B cell (primary cell): ENCODE results near the gene ROBO2. TPM values are rescaled to one million over a fixed set of nuclear protein-coding genes. Genes with fewer than 3 reads are reported as not detected.

Source experiments
- ATAC-seq: fragments of 200-7000 bp; cut with Tn5 transposase; one replicate; pipeline ENCODE4 v1.10.0; 2021; ENCODE audit warnings: low read depth, mild to moderate bottlenecking, moderate number of reproducible peaks, moderate library complexity
- CTCF ChIA-PET: fragments of 350-600 bp; sonication (Branson Sonifier 250); formaldehyde crosslinking; loops from one replicate; lab custom pipeline; 2021; ENCODE audit warnings: antibody characterized with exemption, inconsistent platforms; lab: Charles Lee
- POLR2A ChIA-PET: fragments of 350-600 bp; sonication (Branson Sonifier 250); formaldehyde crosslinking; loops from one replicate; lab custom pipeline; 2021; ENCODE audit warnings: antibody characterized with exemption; lab: Charles Lee
- DNase-seq: peaks from one replicate; pipeline ENCODE4 v3.0.0; 2013
- H2AFZ ChIP-seq: 2 replicates; pipeline ENCODE4 v1.6.1; 2012; ENCODE audit warnings: mild to moderate bottlenecking, low read depth, low read length; ENCODE audit not compliant: insufficient read depth, poor library complexity, severe bottlenecking
- H3K27ac ChIP-seq, 2 donors: 1 replicate in 1 of 2; 2 replicates in 1 of 2; pipeline ENCODE4 v1.5.1; 2012 to 2013; ENCODE audit warnings: low read length in 2 of 2, mild to moderate bottlenecking in 2 of 2, moderate library complexity in 1 of 2
- H3K27me3 ChIP-seq, 4 experiments: fragments of 200-600 bp in 1 of 4; sonication (generic) in 1 of 4; replicated peaks in 1 of 4; 1 replicate in 2 of 4; 2 replicates in 2 of 4; pipeline versions ENCODE4 v1.6.1 to v1.7.0; 2013 to 2016; ENCODE audit warnings: low read length in 3 of 4, mild to moderate bottlenecking in 2 of 4, mixed read lengths in 1 of 4, moderate library complexity in 1 of 4; ENCODE audit not compliant: insufficient read depth in 4 of 4, control insufficient read depth in 3 of 4; ENCODE audit errors: control extremely low read depth in 1 of 4
- H3K36me3 ChIP-seq, 2 experiments: replicated peaks in 1 of 2; 1 replicate in 1 of 2; 2 replicates in 1 of 2; pipeline versions ENCODE4 v1.6.1 to v1.7.1; 2013; ENCODE audit warnings: low read length in 1 of 2; ENCODE audit not compliant: insufficient read depth in 2 of 2, control insufficient read depth in 1 of 2; ENCODE audit errors: control extremely low read depth in 1 of 2, extremely low read depth in 1 of 2
- H3K4me1 ChIP-seq, 2 donors: fragments of 200-600 bp in 1 of 2; sonication (generic) in 1 of 2; 1 replicate in 1 of 2; 2 replicates in 1 of 2; pipeline versions ENCODE4 v1.5.1 to v1.6.1; 2013 to 2017; ENCODE audit warnings: low read length in 2 of 2; ENCODE audit not compliant: control insufficient read depth in 2 of 2, insufficient read depth in 2 of 2
- H3K4me2 ChIP-seq: replicated peaks from 2 replicates; pipeline ENCODE3; 2012; ENCODE audit warnings: mild to moderate bottlenecking, low read depth, low read length; ENCODE audit not compliant: poor library complexity, severe bottlenecking
- H3K4me3 ChIP-seq, 5 experiments: fragments of 200-600 bp in 1 of 5; sonication (generic) in 1 of 5; 1 replicate in 3 of 5; 2 replicates in 2 of 5; pipeline versions ENCODE4 v1.5.1 to v1.7.0; 2011 to 2016; ENCODE audit warnings: low read length in 4 of 5, mild to moderate bottlenecking in 4 of 5, low read depth in 2 of 5, control low read depth in 1 of 5, moderate library complexity in 1 of 5; ENCODE audit not compliant: insufficient read depth in 1 of 5; ENCODE audit errors: control extremely low read depth in 1 of 5, extremely low read depth in 1 of 5
- H3K79me2 ChIP-seq: fragments of 200-600 bp; sonication (generic); one replicate; pipeline ENCODE4 v1.6.0; 2016; ENCODE audit warnings: low read length; ENCODE audit not compliant: control insufficient read depth, insufficient read depth
- H3K9ac ChIP-seq: fragments of 200-600 bp; sonication (generic); 2 replicates; pipeline ENCODE4 v1.6.1; 2017; ENCODE audit warnings: mild to moderate bottlenecking, low read length, moderate library complexity
- H3K9me3 ChIP-seq, 3 donors: one replicate each; pipeline versions ENCODE4 v1.6.1 to v1.7.1; 2013; ENCODE audit warnings: low read length in 2 of 3; ENCODE audit not compliant: control insufficient read depth in 2 of 3, insufficient read depth in 1 of 3; ENCODE audit errors: control extremely low read depth in 1 of 3
- H4K20me1 ChIP-seq: 2 replicates; pipeline ENCODE4 v1.6.0; 2012; ENCODE audit warnings: mild to moderate bottlenecking, low read length; ENCODE audit not compliant: insufficient read depth, control insufficient read depth, poor library complexity, severe bottlenecking
- H3K27ac Mint-ChIP-seq: one replicate; pipeline ENCODE4 v1.8.0; 2021; ENCODE audit warnings: mixed read lengths
- H3K27me3 Mint-ChIP-seq: one replicate; pipeline ENCODE4 v1.8.0; 2021; ENCODE audit warnings: mixed read lengths
- H3K4me1 Mint-ChIP-seq: one replicate; pipeline ENCODE4 v1.8.0; 2021; ENCODE audit warnings: mixed read lengths
- H3K4me3 Mint-ChIP-seq: one replicate; pipeline ENCODE4 v1.8.0; 2021; ENCODE audit warnings: mixed read lengths
- H3K9me3 Mint-ChIP-seq: one replicate; pipeline ENCODE4 v1.8.0; 2022; ENCODE audit warnings: mixed read lengths; ENCODE audit not compliant: insufficient read depth
- CTCF ChIP-seq: fragments of 200-600 bp; IDR thresholded peaks from one replicate; pipeline ENCODE4 v1.8.0; 2022; ENCODE audit warnings: antibody characterized with exemption, mild to moderate bottlenecking
- EZH2 ChIP-seq: IDR thresholded peaks from 2 replicates; pipeline ENCODE4 v1.6.1; 2012; ENCODE audit warnings: borderline replicate concordance, low read depth, mild to moderate bottlenecking, moderate library complexity, low read length; ENCODE audit not compliant: insufficient read depth, poor library complexity, severe bottlenecking
- WGBS: methylation state at CpG from one replicate; pipeline ENCODE4 v1.1.5; 2013; ENCODE audit warnings: missing lambda C conversion rate; ENCODE audit not compliant: insufficient coverage; 5-methylcytosine and 5-hydroxymethylcytosine counted together
- intact Hi-C: fragments of 100-400 bp; cut with micrococcal nuclease; formaldehyde crosslinking; loops from one replicate; pipeline ENCODE4 v1.10.0; 2022
- polyA plus RNA-seq: library from polyadenylated mRNA; depleted of rRNA; stranded (reverse); fragments of >200 nt; gene quantifications from 2 replicates; pipeline ENCODE4 v1.2.3, GENCODE V29; 2012
- total RNA-seq, 2 donors: library from RNA; stranded (reverse); fragments of 120-200 nt in 1 of 2; gene quantifications; 1 replicate in 1 of 2; 2 replicates in 1 of 2; pipeline versions ENCODE4 v1.2.3 to v1.2.4, GENCODE V29; 2013 to 2022

ROBO2 gene
- total and polyA plus RNA-seq, 2 donors (not counting 1 experiment from before 2014, with no cell fraction given), result not detected

GRCh38 chr3:77526573-77527113 is 486.7 kb downstream of the ROBO2 start:
- H3K27me3 Mint-ChIP-seq, result no peaks in the 10 kb centered on the region
- H2AFZ ChIP-seq, result no peak overlapping the region
- no peak overlapping the region for H3K4me2 ChIP-seq
- no peak overlapping the region for H3K4me3 Mint-ChIP-seq
- no peak overlapping the region for H3K4me3 ChIP-seq
- DNase-seq (no peak), ATAC-seq (no peak)
- H3K9me3 ChIP-seq, result no peaks in the 10 kb centered on the region
- no peaks in the 10 kb centered on the region for H3K4me1 ChIP-seq
- no CpG with 5 or more reads among the region's 4 CpGs for WGBS
- no peaks in the 10 kb centered on the region for H3K27me3 ChIP-seq
- ChIA-PET CTCF (no interaction called here), POLR2A (no interaction called here)
- no peak overlapping the region for H3K27ac ChIP-seq
- intact Hi-C loops, result no loop called here
- no peaks in the 10 kb centered on the region for H3K9me3 Mint-ChIP-seq
- H3K27ac Mint-ChIP-seq, result no peak overlapping the region
- H4K20me1 ChIP-seq, result no peaks in the 10 kb centered on the region
- no peak overlapping the region for H3K9ac ChIP-seq
- H3K79me2 ChIP-seq, result no peaks in the 10 kb centered on the region
- no peaks in the 10 kb centered on the region for H3K36me3 ChIP-seq
- no peaks in the 10 kb centered on the region for H3K4me1 Mint-ChIP-seq
- TF ChIP-seq CTCF (no peak), EZH2 (no peak)

DNA sequence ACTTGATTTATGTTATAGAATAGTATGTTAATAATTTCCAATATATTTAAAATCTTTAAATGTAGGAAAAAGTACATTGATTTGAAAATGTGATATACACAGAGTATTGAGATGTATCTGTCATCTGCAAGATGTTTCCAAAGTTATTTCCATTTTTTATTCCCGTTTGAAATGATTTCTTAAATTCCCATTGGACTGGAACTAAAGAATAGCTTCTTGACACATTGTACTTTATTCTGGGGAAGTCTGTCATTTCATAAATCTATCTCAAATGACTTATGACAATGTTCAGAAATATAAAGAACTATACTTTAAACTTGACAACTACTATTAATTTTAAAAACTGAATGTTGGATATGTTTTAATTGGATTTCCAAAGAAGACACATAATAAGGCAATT is 489.6 kb downstream of the ROBO2 start:
- DNase-seq (no peak), ATAC-seq (no peak)
- intact Hi-C loops, result no loop called here
- Histone ChIP-seq H3K27ac (no peak overlapping the region), H3K79me2 (no peaks in the 10 kb centered on the region), H2AFZ (no peak overlapping the region), H3K27me3 (no peaks in the 10 kb centered on the region), H3K4me2 (no peak overlapping the region), H3K4me3 (no peak overlapping the region), H3K4me1 (no peaks in the 10 kb centered on the region), H4K20me1 (no peaks in the 10 kb centered on the region), H3K36me3 (no peaks in the 10 kb centered on the region), H3K9me3 (no peaks in the 10 kb centered on the region), H3K9ac (no peak overlapping the region)
- Mint-ChIP-seq H3K4me1 (no peaks in the 10 kb centered on the region), H3K9me3 (peaks cover 3% of the 10 kb centered on the region), H3K27ac (no peak overlapping the region), H3K4me3 (no peak overlapping the region), H3K27me3 (no peaks in the 10 kb centered on the region)
- ChIA-PET CTCF (no interaction called here), POLR2A (no interaction called here)
- no CpG with 5 or more reads among the region's 1 CpG for WGBS
- TF ChIP-seq CTCF (no peak), EZH2 (no peak)
